Glutamatergic neuron (in vitro differentiated cells): ENCODE data around the gene BAIAP2. TPM values are rescaled to one million over a fixed set of nuclear protein-coding genes. Genes with fewer than 3 reads are reported as not detected.
A peak's percentile ranks its signal among the peaks of the same experiment; 100 is the strongest.

Source experiments
- DNase-seq: peaks from one replicate; pipeline ENCODE4 v3.0.0; 2022
- H3K27ac Mint-ChIP-seq: one replicate; pipeline ENCODE4 v1.8.0; 2020; ENCODE audit warnings: mild to moderate bottlenecking, mixed read lengths, inconsistent platforms; ENCODE audit not compliant: unreplicated experiment
- H3K27me3 Mint-ChIP-seq: one replicate; pipeline ENCODE4 v1.8.0; 2020; ENCODE audit warnings: mild to moderate bottlenecking, moderate library complexity, mixed read lengths, inconsistent platforms; ENCODE audit not compliant: unreplicated experiment
- H3K36me3 Mint-ChIP-seq: one replicate; pipeline ENCODE4 v1.8.0; 2020; ENCODE audit warnings: mild to moderate bottlenecking, mixed read lengths, inconsistent platforms; ENCODE audit not compliant: unreplicated experiment
- H3K4me1 Mint-ChIP-seq: one replicate; pipeline ENCODE4 v1.8.0; 2020; ENCODE audit warnings: mild to moderate bottlenecking, low read depth, mixed read lengths, inconsistent platforms; ENCODE audit not compliant: unreplicated experiment
- H3K4me3 Mint-ChIP-seq: one replicate; pipeline ENCODE4 v1.8.0; 2020; ENCODE audit warnings: mild to moderate bottlenecking, mixed read lengths, inconsistent platforms; ENCODE audit not compliant: unreplicated experiment
- H3K9me3 Mint-ChIP-seq: one replicate; pipeline ENCODE4 v1.8.0; 2020; ENCODE audit warnings: mild to moderate bottlenecking, moderate library complexity, mixed read lengths, inconsistent platforms; ENCODE audit not compliant: unreplicated experiment
- CTCF ChIP-seq: fragments of 200-600 bp; sonication (generic); IDR thresholded peaks from one replicate; pipeline ENCODE4 v1.5.0; 2021; ENCODE audit not compliant: partially characterized antibody, unreplicated experiment
- total RNA-seq: library from RNA; stranded (reverse); fragmentation: NEBNext Ultra II Directional; extraction: Animal tissue kit (Norgen Biotek cat#: 25700); gene quantifications from one replicate; pipeline ENCODE4 v1.2.1, GENCODE V29; 2021; ENCODE audit not compliant: unreplicated experiment

The BAIAP2 gene
- total RNA-seq, 1 donor from 2014 or later, result 252 TPM

DNA sequence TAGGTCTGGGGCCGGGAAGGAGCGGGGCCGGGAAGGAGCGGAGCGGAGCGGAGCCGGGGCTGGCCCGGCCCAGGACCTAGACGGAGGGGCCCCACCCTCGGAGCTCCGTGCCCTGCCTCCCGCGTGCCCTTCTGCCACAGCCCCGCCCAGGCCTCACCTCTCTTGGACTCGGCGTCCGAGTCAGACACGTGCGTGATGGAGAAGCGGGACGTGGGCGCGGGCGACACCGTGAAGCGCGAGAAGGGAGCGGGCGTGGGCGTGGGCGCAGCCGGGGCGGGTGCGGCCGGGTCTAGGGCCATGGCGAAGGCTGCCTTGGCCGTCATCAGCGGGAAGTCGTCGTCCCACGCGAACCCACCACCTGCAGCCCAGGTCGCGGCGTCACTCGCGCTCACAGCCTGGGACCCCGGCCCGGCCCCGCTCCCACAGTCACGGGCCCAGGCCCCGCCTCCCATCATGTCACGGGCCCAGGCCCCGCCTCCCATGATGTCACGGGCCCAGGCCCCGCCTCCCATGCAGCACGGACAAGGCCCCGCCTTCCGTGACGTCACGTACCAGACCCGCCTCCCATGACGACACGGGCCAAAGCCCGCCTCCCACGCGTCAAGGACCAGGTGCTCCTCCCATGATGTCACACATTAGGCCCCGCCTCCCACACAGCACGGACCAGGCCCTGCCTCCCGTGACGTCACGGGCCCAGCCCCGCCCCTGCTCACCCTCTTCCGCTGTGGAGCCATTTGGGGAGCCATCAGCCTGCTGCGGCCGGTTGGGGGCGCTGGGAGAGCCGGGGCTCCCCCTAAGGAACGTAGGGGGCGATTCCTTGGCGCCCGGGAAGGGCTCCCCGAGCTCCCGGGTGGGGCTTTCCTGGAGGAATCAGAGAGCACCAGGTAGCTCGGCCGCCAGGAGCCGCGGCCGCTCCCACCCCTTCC is 84.5 kb downstream of the BAIAP2 start:
- H3K4me1 Mint-ChIP-seq, result peaks cover 8% of the 10 kb centered on the region
- no peak overlapping the region for H3K4me3 Mint-ChIP-seq
- no peak for TF ChIP-seq CTCF
- peak overlapping the region; percentile 48 for H3K27ac Mint-ChIP-seq
- peak; percentile 95 for DNase-seq
- H3K9me3 Mint-ChIP-seq, result peaks cover 14% of the 10 kb centered on the region
- peaks cover 17% of the 10 kb centered on the region for H3K27me3 Mint-ChIP-seq
- H3K36me3 Mint-ChIP-seq, result no peaks in the 10 kb centered on the region

- peaks cover 17% of the 10 kb centered on the region for H3K27me3 Mint-ChIP-seq
- DNase-seq, result no peak
These were observed 85.2 kb downstream of the BAIAP2 start for GRCh38 chr17:81120149-81120484.

GRCh38 chr17:81120695-81121621 is 86.0 kb downstream of the BAIAP2 start:
- no peak overlapping the region for H3K4me3 Mint-ChIP-seq

More at GRCh38 chr17:81120149-81120484, 85.2 kb downstream of the BAIAP2 start:
- Mint-ChIP-seq H3K27ac (no peak overlapping the region), H3K36me3 (no peaks in the 10 kb centered on the region), H3K4me1 (peaks cover 5% of the 10 kb centered on the region), H3K4me3 (no peak overlapping the region), H3K9me3 (peaks cover 11% of the 10 kb centered on the region)
- TF ChIP-seq CTCF, result no peak

DNA sequence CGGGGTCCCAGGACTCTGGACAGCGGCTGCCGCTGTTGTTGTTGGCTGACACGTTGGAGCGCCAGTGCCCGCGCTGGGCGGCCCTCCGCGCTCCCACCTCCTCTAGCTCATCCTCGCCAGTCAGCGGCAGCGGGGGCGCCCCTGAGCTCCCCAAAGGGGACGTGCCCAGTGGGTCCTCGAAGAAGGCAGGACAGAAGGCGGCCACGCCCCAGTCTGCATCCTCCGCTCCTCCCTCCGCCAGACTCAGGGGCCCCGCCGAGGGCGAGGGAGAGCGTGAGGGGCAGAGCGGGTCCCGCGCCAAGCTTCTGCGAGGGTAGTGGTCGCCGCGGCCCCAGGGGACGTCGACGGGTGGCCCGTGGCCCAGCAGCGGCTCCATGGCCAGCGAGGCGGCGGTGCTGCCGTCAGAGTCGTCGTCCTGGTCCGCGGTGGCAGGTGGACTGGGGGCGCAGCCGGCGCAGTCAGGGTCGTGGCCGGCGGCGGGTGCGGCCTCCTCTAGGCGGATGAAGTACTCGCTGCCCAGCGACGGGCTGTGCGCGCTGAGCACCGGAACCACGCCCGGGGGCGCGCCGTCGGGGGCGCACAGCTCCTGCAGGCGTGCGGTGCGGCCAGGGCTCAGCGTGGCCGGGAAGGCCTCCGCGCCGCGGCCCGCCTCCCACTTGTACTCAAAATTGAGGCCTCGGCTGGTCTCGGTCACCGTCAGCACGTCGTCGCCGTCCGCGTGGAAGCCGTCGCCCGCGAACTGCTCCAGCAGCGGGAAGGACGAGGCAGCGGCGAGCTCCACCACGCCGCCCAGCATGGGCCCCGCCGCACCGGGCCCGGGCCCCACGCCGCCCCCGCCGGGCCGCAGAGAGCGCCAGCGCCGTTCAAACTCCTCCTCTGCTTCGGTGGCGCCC is 87.1 kb downstream of the BAIAP2 start:
- H3K4me3 Mint-ChIP-seq, result no peak overlapping the region
- peaks cover 6% of the 10 kb centered on the region for H3K9me3 Mint-ChIP-seq
- no peak overlapping the region for H3K27ac Mint-ChIP-seq
- H3K36me3 Mint-ChIP-seq, result no peaks in the 10 kb centered on the region
- peaks cover 1% of the 10 kb centered on the region for H3K4me1 Mint-ChIP-seq
- H3K27me3 Mint-ChIP-seq, result peaks cover 14% of the 10 kb centered on the region
- TF ChIP-seq CTCF, result no peak
- no peak for DNase-seq

More at GRCh38 chr17:81120695-81121621, 86.0 kb downstream of the BAIAP2 start:
- TF ChIP-seq CTCF, result no peak
- no peaks in the 10 kb centered on the region for H3K36me3 Mint-ChIP-seq
- peaks cover 2% of the 10 kb centered on the region for H3K4me1 Mint-ChIP-seq
- peaks cover 7% of the 10 kb centered on the region for H3K9me3 Mint-ChIP-seq
- H3K27ac Mint-ChIP-seq, result no peak overlapping the region
- no peak for DNase-seq
- H3K27me3 Mint-ChIP-seq, result peaks cover 17% of the 10 kb centered on the region
